GM18861 (cell line): ENCODE measurements around the gene SIRPG.
"Not testable (repeated sequence)": the region's sequence is repeated elsewhere in the genome, so short reads cannot be mapped to it uniquely, and the experiment has no call there.

Experiments
- ATAC-seq: cut with Tn5 transposase; IDR thresholded peaks from one replicate; pipeline ENCODE4 v1.9.1; 2021; ENCODE audit not compliant: unreplicated experiment

Gene SIRPG

DNA sequence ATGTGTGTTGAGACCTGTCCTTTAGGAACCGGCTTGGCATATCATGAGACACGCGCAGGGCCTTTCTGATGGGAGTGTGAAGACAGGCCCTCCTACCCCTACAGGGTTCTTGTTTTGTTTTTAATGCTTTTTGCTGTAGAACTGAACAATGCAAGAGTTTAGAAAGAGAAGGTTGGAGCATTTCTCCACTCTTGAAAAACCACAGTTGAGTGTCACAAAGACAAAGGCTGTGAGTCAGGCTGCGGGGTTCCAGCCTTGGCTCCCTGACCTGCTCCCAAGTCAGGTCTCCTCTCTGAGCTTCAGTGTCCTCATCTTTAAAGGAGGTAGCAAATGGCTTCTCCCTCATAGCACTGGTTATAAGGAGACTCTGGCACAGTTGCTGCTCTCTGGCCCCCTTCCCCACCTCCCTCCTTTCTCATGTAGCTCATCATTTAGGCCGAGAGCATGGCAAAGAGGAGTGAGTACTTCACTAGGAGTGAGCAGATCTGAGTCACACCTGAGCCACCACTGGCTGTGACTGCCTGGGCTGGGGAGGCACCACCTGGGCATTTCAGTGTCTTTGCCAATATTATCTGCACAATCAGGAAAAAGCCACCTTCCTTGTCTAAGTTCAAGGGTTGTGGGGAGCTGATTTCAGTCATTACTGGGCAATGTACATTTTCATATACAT lies 48.8 kb downstream of the SIRPG start:
- ATAC-seq: not testable (repeated sequence)

DNA sequence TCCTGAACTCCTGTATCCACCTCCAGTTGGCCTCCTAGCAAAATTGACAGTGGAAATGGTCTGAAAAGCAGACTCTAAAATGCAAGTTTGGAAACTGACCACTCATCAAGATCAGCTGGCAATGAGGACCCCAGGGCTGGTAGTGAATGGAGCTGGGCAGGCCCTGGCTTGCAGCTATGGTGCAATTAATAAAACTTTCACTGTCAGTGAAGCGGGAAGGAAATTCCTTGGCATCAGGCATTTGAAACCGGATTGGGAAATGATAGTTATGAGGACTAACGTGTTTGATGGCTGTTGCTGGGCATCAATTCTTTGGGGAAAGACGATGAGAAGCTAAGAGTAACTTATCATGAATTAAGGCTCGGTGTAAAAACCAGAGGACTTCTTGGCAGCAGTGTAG lies 56.8 kb downstream of the SIRPG start:
- no peak for ATAC-seq

DNA sequence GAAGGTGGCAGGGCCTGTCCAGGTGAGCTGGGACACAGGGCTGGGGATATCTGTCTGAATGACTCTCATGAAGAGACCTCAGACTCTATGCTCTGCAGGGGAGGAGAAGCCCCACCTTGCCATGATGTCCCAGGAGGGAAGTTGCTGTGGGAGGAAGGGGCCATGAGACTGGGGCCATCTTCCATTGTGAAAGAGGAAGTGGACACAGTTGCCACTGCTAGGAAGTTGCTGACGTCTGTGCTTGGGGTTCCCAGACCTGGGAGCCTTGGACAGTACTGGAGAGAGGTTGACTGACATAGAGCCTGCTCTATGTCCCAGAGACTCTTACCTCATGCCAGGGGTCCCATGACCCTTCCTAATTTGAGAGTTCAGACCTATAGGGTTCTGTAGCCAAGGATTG lies 62.2 kb downstream of the SIRPG start:
- ATAC-seq: no peak

DNA sequence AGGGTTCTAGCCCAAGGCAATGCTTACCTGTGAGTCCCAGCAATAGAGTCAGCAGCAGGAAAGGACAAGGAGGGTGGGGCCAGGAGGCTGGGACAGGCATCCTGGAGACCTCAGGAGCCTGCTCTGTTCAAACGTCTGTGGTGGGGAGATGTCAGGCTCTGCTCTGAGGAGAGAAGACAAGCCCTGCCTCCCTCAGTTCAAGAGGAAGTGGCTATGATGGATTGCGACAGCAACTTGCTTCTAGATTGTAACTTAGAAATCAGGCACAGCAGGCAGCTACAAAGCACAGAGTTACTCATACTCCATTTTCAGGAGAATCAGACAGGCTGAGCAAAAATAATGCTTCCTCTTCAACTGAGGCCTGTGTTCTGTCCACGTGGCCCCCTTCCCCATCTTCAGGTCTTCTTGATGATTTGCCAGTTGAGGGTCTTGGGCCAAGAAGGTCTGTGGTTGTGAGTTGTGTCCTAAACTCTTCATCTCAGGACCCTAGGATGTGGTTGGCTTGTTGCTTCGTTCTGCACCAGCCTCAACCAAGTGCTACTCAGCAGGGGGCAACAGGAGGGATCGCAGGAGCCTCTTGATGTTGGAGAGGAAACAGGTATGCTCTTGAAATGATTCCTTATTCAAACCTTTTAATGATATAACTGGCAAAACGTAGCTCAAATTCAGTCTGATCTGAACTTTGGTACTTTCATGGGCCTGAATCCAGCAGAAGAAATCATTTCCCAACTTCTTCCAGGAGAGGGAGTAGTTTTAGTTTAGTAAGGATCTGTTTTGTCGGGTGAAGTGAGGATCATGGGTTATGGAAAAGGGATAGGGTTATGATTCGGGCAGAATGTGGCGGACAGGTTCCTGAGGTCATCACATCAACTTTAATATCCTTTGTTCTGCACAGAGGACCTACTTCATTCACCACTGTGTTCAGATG lies 68.8 kb downstream of the SIRPG start:
- ATAC-seq: no peak

DNA sequence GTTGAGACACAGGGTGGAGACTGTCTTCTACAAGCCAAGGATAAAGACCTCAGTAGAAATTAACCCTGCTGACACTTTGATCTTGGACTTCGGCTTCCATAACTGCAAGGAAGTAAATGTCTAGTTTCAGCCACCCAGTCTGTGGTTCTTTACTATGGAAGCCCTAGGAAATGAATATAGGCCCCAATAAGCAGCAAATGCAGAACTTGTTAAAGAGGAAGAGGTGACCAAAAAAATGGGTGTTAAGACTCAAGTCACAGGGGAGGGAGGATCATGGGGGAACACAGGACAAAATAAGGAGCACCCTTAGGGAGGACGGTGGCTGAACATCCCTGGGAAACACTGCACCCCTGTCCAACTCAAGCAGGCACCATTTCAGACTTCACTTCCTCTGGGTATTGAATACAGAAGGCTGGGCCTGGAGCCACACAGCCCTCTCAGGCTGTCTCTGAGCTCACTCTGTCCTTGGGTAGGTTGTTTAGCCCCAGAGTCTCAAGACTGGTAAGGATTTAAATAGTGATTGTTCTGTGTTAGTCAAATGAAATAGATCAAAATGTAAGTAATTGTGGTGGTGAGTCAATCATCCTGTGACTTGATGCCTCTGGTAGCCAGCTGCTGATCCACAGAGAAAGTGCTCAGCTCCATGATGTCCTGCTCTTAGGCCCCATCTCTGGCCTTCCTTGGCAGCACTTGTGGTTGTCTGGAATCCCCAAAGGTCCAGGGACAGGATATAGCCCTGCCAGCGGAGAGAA lies 69.6 kb downstream of the SIRPG start:
- ATAC-seq: no peak

DNA sequence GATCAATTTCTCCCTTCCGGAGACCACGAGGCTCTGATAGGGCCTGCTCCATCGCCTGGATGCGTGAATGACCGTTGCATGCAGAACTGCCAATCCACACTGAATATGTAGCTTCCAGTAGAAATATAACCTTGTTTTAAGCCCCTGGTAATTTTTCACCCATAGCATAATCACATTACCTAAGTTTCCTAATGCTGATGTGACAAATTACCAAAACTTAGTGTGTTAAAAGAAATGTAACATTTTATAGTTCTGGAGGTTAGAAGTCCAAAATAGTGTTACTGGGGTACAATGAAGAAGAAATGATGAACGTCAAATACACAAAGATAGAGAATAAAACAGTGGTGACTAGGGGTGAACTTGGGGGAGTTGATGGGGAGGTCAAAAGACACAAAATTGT lies 78.1 kb downstream of the SIRPG start:
- no peak for ATAC-seq
